Fibroblast of lung (primary cell): ENCODE results near the gene COPB2. TPM values are rescaled to one million over a fixed set of nuclear protein-coding genes. Genes with fewer than 3 reads are reported as not detected.

Experiments used
- DNase-seq, 2 donors: peaks; one replicate each; pipeline versions ENCODE4 v3.0.0 to v3.0.0-alpha.2; 2010; ENCODE audit warnings: low read depth in 2 of 2
- H2AFZ ChIP-seq: 2 replicates; pipeline ENCODE4 v1.5.1; 2012; ENCODE audit warnings: low read length, control low read depth, inconsistent platforms
- H3K27ac ChIP-seq: 2 replicates; pipeline ENCODE4 v1.5.1; 2011; ENCODE audit warnings: low read length, control low read depth; ENCODE audit not compliant: insufficient read depth
- H3K27me3 ChIP-seq: 2 replicates; pipeline ENCODE4 v1.5.1; 2011; ENCODE audit warnings: mild to moderate bottlenecking, low read length; ENCODE audit not compliant: control insufficient read depth, insufficient read depth
- H3K36me3 ChIP-seq: 2 replicates; pipeline ENCODE4 v1.5.1; 2011; ENCODE audit warnings: low read length; ENCODE audit not compliant: control insufficient read depth, insufficient read depth
- H3K4me1 ChIP-seq: 2 replicates; pipeline ENCODE4 v1.5.1; 2011; ENCODE audit warnings: low read length; ENCODE audit not compliant: control insufficient read depth, insufficient read depth; ENCODE audit errors: extremely low read depth
- H3K4me2 ChIP-seq: 2 replicates; pipeline ENCODE4 v1.5.1; 2011; ENCODE audit warnings: low read length, control low read depth; ENCODE audit not compliant: insufficient read depth; ENCODE audit errors: extremely low read depth
- H3K4me3 ChIP-seq, 4 experiments: fragments of 200-600 bp in 1 of 4; sonication (generic) in 1 of 4; replicated peaks in 1 of 4; 2 replicates each; pipeline ENCODE4 v1.5.1; 2011 to 2016; ENCODE audit warnings: low read length in 4 of 4, low read depth in 3 of 4, mild to moderate bottlenecking in 3 of 4, control low read depth in 2 of 4, inconsistent platforms in 1 of 4, mixed read lengths in 1 of 4; ENCODE audit not compliant: insufficient read depth in 1 of 4; ENCODE audit errors: control extremely low read depth in 1 of 4
- H3K79me2 ChIP-seq: 2 replicates; pipeline ENCODE4 v1.5.1; 2012; ENCODE audit warnings: mild to moderate bottlenecking, low read length, inconsistent platforms; ENCODE audit not compliant: control insufficient read depth, insufficient read depth
- H3K9ac ChIP-seq: 2 replicates; pipeline ENCODE4 v1.5.1; 2011; ENCODE audit warnings: mild to moderate bottlenecking, low read length, control low read depth; ENCODE audit not compliant: insufficient read depth
- H3K9me3 ChIP-seq: 2 replicates; pipeline ENCODE4 v1.5.1; 2012; ENCODE audit warnings: low read depth, low read length; ENCODE audit not compliant: control insufficient read depth, insufficient read depth
- H4K20me1 ChIP-seq: 2 replicates; pipeline ENCODE4 v1.5.1; 2011; ENCODE audit warnings: low read length; ENCODE audit not compliant: control insufficient read depth, insufficient read depth; ENCODE audit errors: extremely low read depth
- CTCF ChIP-seq, 2 donors: IDR thresholded peaks in 1 of 2; conservative IDR thresholded peaks in 1 of 2; 1 replicate in 1 of 2; 2 replicates in 1 of 2; pipeline ENCODE4 v1.5.1; 2011 to 2012; ENCODE audit warnings: low read length in 2 of 2, control low read depth in 1 of 2, inconsistent platforms in 1 of 2, low read depth in 1 of 2, mild to moderate bottlenecking in 1 of 2
- EZH2 ChIP-seq: IDR thresholded peaks from 2 replicates; pipeline ENCODE4 v1.5.1; 2012; ENCODE audit warnings: low read length, control low read depth, mild to moderate bottlenecking; ENCODE audit errors: missing control alignments
- polyA plus RNA-seq, 2 donors: library from polyadenylated mRNA; depleted of rRNA in 1 of 2; stranded (reverse) in 1 of 2; unstranded in 1 of 2; fragments of >200 nt; gene quantifications; 2 replicates each; pipeline ENCODE4 v1.2.1, GENCODE V29; 2011 to 2012; ENCODE audit warnings: missing spikeins in 1 of 2
- total RNA-seq: library from RNA; depleted of rRNA; stranded (reverse); fragments of >200 nt; gene quantifications from 2 replicates; pipeline ENCODE4 v1.2.1, GENCODE V29; 2014

COPB2 gene
- total and polyA plus RNA-seq, 2 donors (not counting 1 experiment from before 2014, with no cell fraction given) = 284 to 293 TPM

GRCh38 chr3:139433089-139433488, 43.6 kb upstream of the COPB2 start:
- Histone ChIP-seq H3K27me3 (no peaks in the 10 kb centered on the region), H2AFZ (no peak overlapping the region), H3K36me3 (no peaks in the 10 kb centered on the region), H4K20me1 (no peaks in the 10 kb centered on the region), H3K4me1 (no peaks in the 10 kb centered on the region), H3K27ac (no peak overlapping the region), H3K9ac (no peak overlapping the region), H3K79me2 (no peaks in the 10 kb centered on the region), H3K4me3 (no peak overlapping the region), H3K4me2 (no peak overlapping the region), H3K9me3 (no peaks in the 10 kb centered on the region)
- DNase-seq = no peak
- TF ChIP-seq CTCF (conservative IDR thresholded peaks at IDR 0.05 in 1 of 2, IDR thresholded peaks at IDR 0.05 in 1 of 2; ENCODE audit: low read depth in 1 of 2, low read length in 2 of 2) (no peak), EZH2 (no peak)

DNA sequence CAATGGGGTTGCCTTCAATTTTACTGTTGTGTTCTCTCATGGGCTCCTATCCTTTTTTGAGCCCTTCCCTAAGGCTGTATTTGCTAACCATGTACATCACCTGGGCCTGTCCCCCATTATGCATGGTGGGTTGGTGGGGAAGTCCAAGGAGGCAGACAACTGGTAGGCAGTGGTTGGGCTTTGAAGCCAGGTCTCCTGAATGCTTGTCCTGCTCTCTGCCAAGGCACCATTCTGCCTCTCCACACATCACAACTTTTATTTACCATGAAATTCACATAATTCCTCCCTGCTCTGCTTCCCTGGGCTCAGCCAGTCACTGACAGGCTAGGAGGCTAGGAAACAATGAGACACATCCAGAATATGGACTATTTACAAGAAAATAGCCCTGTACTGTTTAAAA, 41.0 kb upstream of the COPB2 start:
- no peaks in the 10 kb centered on the region for H3K36me3 ChIP-seq
- H4K20me1 ChIP-seq = no peaks in the 10 kb centered on the region
- H3K4me2 ChIP-seq = no peak overlapping the region
- TF ChIP-seq CTCF (conservative IDR thresholded peaks at IDR 0.05 in 1 of 2, IDR thresholded peaks at IDR 0.05 in 1 of 2; ENCODE audit: low read depth in 1 of 2, low read length in 2 of 2) (no peak), EZH2 (no peak)
- no peak overlapping the region for H3K27ac ChIP-seq
- no peaks in the 10 kb centered on the region for H3K4me1 ChIP-seq
- no peak overlapping the region for H3K9ac ChIP-seq
- DNase-seq = no peak
- no peaks in the 10 kb centered on the region for H3K9me3 ChIP-seq
- H3K27me3 ChIP-seq = no peaks in the 10 kb centered on the region
- no peak overlapping the region for H3K4me3 ChIP-seq
- H2AFZ ChIP-seq = no peak overlapping the region
- no peaks in the 10 kb centered on the region for H3K79me2 ChIP-seq

DNA sequence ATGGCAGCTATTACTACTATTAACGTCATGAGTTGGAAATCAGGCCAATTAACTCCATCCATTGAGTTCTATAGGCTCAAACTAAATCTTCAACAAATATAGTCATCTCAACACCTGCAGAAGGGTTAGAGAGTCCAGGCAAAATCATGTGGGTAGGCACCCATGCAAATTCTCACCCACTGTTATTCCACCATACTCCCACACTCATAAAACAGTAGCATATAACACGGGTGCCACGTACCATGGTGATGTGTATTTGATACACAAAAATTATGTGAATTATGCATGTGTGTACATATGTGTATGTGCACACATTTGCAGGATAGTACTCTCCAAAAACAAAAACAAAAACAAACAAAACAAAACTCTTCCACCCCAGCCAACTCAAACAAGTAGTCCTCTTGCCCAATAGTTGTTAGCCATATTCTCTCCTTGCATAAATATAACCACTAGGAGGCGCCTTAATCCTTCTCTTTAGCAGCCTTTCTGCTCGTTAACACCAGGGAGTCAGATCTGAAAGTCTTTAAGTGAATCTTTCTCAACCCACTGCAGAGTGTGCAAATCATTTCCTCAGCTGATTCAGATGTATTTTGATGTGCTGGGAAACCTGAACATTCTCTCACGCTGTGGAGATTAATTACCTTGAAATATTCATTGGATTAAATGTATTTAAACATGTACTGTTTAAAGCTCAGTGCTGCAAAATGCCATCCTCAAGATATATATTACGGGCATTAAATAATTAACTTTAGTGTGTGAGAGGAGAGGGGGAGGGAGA, 38.0 kb upstream of the COPB2 start:
- no peaks in the 10 kb centered on the region for H3K27me3 ChIP-seq
- no peak overlapping the region for H3K9ac ChIP-seq
- no peak for TF ChIP-seq EZH2
- peak; percentile 79 to 93 for TF ChIP-seq CTCF (conservative IDR thresholded peaks at IDR 0.05 in 1 of 2, IDR thresholded peaks at IDR 0.05 in 1 of 2; ENCODE audit: low read depth in 1 of 2, low read length in 2 of 2)
- H3K4me1 ChIP-seq = no peaks in the 10 kb centered on the region
- no peak overlapping the region for H2AFZ ChIP-seq
- no peaks in the 10 kb centered on the region for H3K79me2 ChIP-seq
- no peaks in the 10 kb centered on the region for H3K36me3 ChIP-seq
- H3K27ac ChIP-seq = no peak overlapping the region
- DNase-seq = peak; percentile 64 to 84
- H3K9me3 ChIP-seq = no peaks in the 10 kb centered on the region
- H4K20me1 ChIP-seq = no peaks in the 10 kb centered on the region
- H3K4me3 ChIP-seq = no peak overlapping the region
- H3K4me2 ChIP-seq = no peak overlapping the region
